Neural cell (in vitro differentiated cells): Measurements from ENCODE around the gene IL22RA2. TPM values are rescaled to one million over a fixed set of nuclear protein-coding genes. Genes with fewer than 3 reads are reported as not detected.

ENCODE experiments used
- H2AFZ ChIP-seq: fragments of 200-600, 300-800 bp; sonication (generic), shearing (Covaris generic); 2 replicates; pipeline ENCODE4 v1.6.0; 2014; ENCODE audit warnings: low read depth, mild to moderate bottlenecking, antibody characterized with exemption, low read length, moderate library complexity
- H3F3A ChIP-seq: fragments of 200-600 bp; shearing (Covaris generic); 2 replicates; pipeline ENCODE4 v1.6.1; 2016; ENCODE audit warnings: mild to moderate bottlenecking, moderate library complexity, mixed read lengths, antibody characterized with exemption, low read length; ENCODE audit not compliant: insufficient read depth, poor library complexity, severe bottlenecking
- H3K27ac ChIP-seq: fragments of 200-600, 300-800 bp; sonication (generic), shearing (Covaris generic); 2 replicates; pipeline ENCODE4 v1.5.1; 2014; ENCODE audit warnings: mild to moderate bottlenecking, low read length, moderate library complexity
- H3K27me3 ChIP-seq: fragments of 300-800, 200-600 bp; sonication (generic), shearing (Covaris generic); 2 replicates; pipeline ENCODE4 v1.6.0; 2014; ENCODE audit warnings: mild to moderate bottlenecking, low read depth, low read length, moderate library complexity; ENCODE audit not compliant: insufficient read depth
- H3K36me3 ChIP-seq: fragments of 300-800, 200-600 bp; sonication (generic), shearing (Covaris generic); 2 replicates; pipeline ENCODE4 v1.5.1; 2014; ENCODE audit warnings: mild to moderate bottlenecking, antibody characterized with exemption, low read length, moderate library complexity; ENCODE audit not compliant: insufficient read depth
- H3K4me2 ChIP-seq: fragments of 300-800, 200-600 bp; sonication (generic), shearing (Covaris generic); 2 replicates; pipeline ENCODE4 v1.6.0; 2014; ENCODE audit warnings: mild to moderate bottlenecking, low read length
- H3K4me3 ChIP-seq: fragments of 300-800, 200-600 bp; sonication (generic), shearing (Covaris generic); 2 replicates; pipeline ENCODE4 v1.5.1; 2014; ENCODE audit warnings: mild to moderate bottlenecking, low read length, moderate library complexity
- H3K79me2 ChIP-seq: fragments of 200-600 bp; shearing (Covaris generic); replicated peaks from 2 replicates; pipeline ENCODE4 v1.6.0; 2014; ENCODE audit warnings: mild to moderate bottlenecking, low read length, moderate library complexity; ENCODE audit not compliant: insufficient read depth
- H3K9ac ChIP-seq: fragments of 300-800, 200-600 bp; sonication (generic), shearing (Covaris generic); 2 replicates; pipeline ENCODE4 v1.6.1; 2016; ENCODE audit warnings: mild to moderate bottlenecking, low read length, mixed read lengths
- H3K9me2 ChIP-seq: fragments of 200-600 bp; shearing (Covaris generic); 2 replicates; pipeline ENCODE4 v1.6.1; 2016; ENCODE audit warnings: mild to moderate bottlenecking, low read length, mixed read lengths; ENCODE audit not compliant: insufficient read depth
- H3K9me3 ChIP-seq: fragments of 200-600, 300-800 bp; sonication (generic), shearing (Covaris generic); 2 replicates; pipeline ENCODE4 v1.6.1; 2016; ENCODE audit warnings: mild to moderate bottlenecking, mixed run types, low read length, moderate library complexity, mixed read lengths
- H4K20me1 ChIP-seq: fragments of 200-600 bp; shearing (Covaris generic); 2 replicates; pipeline ENCODE4 v1.6.1; 2016; ENCODE audit warnings: mild to moderate bottlenecking, mixed run types; ENCODE audit not compliant: insufficient read depth
- EP300 ChIP-seq: fragments of 450-650 bp; conservative IDR thresholded peaks from 2 replicates; pipeline ENCODE4 v1.6.1; 2014; ENCODE audit warnings: antibody characterized with exemption, mild to moderate bottlenecking, moderate library complexity; ENCODE audit not compliant: poor library complexity, severe bottlenecking
- EZH2 ChIP-seq: fragments of 200-600, 300-800 bp; shearing (Covaris generic), sonication (generic); IDR thresholded peaks from 2 replicates; pipeline ENCODE4 v1.6.1; 2014; ENCODE audit warnings: antibody characterized with exemption, low read length, borderline replicate concordance, mild to moderate bottlenecking; ENCODE audit not compliant: insufficient read depth, poor library complexity, severe bottlenecking
- MXI1 ChIP-seq: fragments of 450-650 bp; conservative IDR thresholded peaks from 2 replicates; pipeline ENCODE4 v1.6.1; 2014; ENCODE audit warnings: antibody characterized with exemption, mild to moderate bottlenecking; ENCODE audit not compliant: poor library complexity, severe bottlenecking
- POLR2AphosphoS5 ChIP-seq: IDR thresholded peaks from 2 replicates; pipeline ENCODE4 v1.6.1; 2012
- RAD21 ChIP-seq: fragments of 450-650 bp; conservative IDR thresholded peaks from 2 replicates; pipeline ENCODE4 v1.6.1; 2014; ENCODE audit warnings: antibody characterized with exemption, mild to moderate bottlenecking, moderate library complexity
- SMC3 ChIP-seq: fragments of 450-650 bp; conservative IDR thresholded peaks from 2 replicates; pipeline ENCODE4 v1.6.1; 2014; ENCODE audit warnings: antibody characterized with exemption, mild to moderate bottlenecking, moderate library complexity; ENCODE audit not compliant: poor library complexity
- TAF1 ChIP-seq: IDR thresholded peaks from 2 replicates; pipeline ENCODE4 v1.6.1; 2012; ENCODE audit warnings: low read depth
- polyA plus RNA-seq: library from polyadenylated mRNA; depleted of rRNA; stranded (reverse); fragments of >200 nt; gene quantifications from 2 replicates; pipeline ENCODE4 v1.2.3, GENCODE V29; 2014
- TF ChIP-seq, protein P1 (sequence below): fragments of 450-650 bp; IDR thresholded peaks from 2 replicates; pipeline ENCODE4 v1.5.1; 2014; ENCODE audit warnings: antibody characterized with exemption, mild to moderate bottlenecking, moderate library complexity; ENCODE audit not compliant: poor library complexity, severe bottlenecking
- TF ChIP-seq, protein P2 (sequence below): IDR thresholded peaks from 2 replicates; pipeline ENCODE4 v1.6.1; 2012; ENCODE audit warnings: borderline replicate concordance

The IL22RA2 gene
- polyA plus RNA-seq, 1 donor from 2014 or later = not detected

DNA sequence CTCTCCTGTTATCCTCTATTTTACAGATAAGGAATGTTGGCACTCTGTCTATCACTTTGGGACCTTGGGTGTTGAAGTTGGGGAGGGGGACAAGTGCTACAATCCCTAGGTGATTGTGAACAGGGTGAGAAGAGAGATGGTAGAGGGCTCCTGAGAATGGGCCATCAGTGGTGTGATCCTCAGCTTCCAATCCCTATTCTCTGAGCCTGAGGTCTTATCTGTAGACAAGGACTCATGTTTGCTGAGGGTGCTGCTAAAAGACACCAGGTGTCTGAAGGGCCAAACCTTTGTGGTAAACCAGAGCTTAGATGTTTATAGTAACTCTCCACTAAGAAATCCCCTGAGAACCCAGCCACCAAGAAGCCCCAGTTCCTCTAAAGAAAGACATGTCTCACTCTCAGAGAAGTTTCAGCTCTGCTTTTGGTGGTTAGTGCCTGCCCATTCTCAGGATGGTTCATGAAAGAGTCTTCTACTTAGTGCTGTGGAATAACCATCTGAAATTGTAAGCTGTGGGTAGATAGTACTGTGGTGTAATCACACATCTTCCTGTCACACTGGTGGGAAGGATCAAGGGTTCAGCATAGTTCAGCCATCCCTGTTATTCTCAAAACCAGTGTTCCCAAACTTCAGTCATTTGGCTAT, 70.5 kb downstream of the IL22RA2 start:
- Histone ChIP-seq H3K79me2 (no peaks in the 10 kb centered on the region), H3K27ac (no peak overlapping the region), H3K27me3 (no peaks in the 10 kb centered on the region), H3F3A (no peaks in the 10 kb centered on the region), H3K9ac (no peak overlapping the region), H3K9me2 (no peaks in the 10 kb centered on the region), H3K4me2 (no peak overlapping the region), H3K4me3 (no peak overlapping the region), H3K36me3 (no peaks in the 10 kb centered on the region), H4K20me1 (no peaks in the 10 kb centered on the region), H2AFZ (no peak overlapping the region), H3K9me3 (no peaks in the 10 kb centered on the region)
- TF ChIP-seq EP300 = no peak
- no peak for TF ChIP-seq POLR2AphosphoS5
- TF ChIP-seq TAF1 = no peak
- no peak for TF ChIP-seq SMC3

DNA sequence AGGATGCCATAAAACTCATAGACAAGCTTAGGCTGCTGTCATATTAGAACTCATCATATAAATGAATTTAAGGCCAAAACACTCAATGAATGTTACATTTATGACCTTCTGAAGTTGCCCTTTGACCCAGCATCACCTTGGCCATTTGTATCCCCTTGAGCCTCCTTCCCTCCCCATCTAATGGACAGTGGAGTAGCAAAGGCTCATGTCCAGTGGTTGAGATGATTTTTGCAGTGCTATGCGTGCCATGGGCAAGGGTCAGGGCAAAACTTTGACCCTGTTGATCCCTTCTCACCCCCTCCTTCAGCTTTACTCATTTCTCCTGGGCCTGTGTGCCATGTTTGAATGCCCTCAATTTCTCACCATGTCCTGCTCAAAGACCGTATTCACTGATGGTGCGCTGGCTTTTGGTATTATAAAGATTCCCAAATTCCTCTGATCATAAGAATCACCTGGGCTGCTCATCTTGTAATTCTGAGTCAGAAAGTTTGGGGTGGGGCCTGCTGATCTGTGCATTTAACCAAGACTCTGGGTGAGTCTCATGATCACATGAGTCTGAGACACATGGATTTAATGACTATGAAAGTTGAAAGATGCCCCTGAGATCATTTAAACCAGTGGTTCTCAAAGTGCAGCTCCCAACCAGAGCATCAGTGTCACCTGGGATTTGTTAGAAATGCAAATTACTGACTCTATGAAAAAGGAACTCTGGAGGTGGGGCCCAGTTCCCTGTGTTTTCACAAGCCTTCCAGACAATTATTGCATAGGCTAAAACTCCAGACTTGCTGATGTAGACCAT, 71.2 kb downstream of the IL22RA2 start:
- Histone ChIP-seq H3K9me2 (no peaks in the 10 kb centered on the region), H4K20me1 (no peaks in the 10 kb centered on the region), H3K9ac (no peak overlapping the region), H3K79me2 (no peaks in the 10 kb centered on the region), H2AFZ (no peak overlapping the region), H3K27ac (no peak overlapping the region), H3K4me2 (no peak overlapping the region), H3K27me3 (no peaks in the 10 kb centered on the region), H3K36me3 (no peaks in the 10 kb centered on the region), H3K9me3 (no peaks in the 10 kb centered on the region), H3K4me3 (no peak overlapping the region), H3F3A (no peaks in the 10 kb centered on the region)
- TF ChIP-seq EP300 (no peak), SMC3 (no peak), POLR2AphosphoS5 (no peak), RAD21 (no peak), EZH2 (no peak), MXI1 (no peak), TAF1 (no peak)
- TF ChIP-seq, protein P1, sequence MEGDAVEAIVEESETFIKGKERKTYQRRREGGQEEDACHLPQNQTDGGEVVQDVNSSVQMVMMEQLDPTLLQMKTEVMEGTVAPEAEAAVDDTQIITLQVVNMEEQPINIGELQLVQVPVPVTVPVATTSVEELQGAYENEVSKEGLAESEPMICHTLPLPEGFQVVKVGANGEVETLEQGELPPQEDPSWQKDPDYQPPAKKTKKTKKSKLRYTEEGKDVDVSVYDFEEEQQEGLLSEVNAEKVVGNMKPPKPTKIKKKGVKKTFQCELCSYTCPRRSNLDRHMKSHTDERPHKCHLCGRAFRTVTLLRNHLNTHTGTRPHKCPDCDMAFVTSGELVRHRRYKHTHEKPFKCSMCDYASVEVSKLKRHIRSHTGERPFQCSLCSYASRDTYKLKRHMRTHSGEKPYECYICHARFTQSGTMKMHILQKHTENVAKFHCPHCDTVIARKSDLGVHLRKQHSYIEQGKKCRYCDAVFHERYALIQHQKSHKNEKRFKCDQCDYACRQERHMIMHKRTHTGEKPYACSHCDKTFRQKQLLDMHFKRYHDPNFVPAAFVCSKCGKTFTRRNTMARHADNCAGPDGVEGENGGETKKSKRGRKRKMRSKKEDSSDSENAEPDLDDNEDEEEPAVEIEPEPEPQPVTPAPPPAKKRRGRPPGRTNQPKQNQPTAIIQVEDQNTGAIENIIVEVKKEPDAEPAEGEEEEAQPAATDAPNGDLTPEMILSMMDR = no peak
- TF ChIP-seq, protein P2, sequence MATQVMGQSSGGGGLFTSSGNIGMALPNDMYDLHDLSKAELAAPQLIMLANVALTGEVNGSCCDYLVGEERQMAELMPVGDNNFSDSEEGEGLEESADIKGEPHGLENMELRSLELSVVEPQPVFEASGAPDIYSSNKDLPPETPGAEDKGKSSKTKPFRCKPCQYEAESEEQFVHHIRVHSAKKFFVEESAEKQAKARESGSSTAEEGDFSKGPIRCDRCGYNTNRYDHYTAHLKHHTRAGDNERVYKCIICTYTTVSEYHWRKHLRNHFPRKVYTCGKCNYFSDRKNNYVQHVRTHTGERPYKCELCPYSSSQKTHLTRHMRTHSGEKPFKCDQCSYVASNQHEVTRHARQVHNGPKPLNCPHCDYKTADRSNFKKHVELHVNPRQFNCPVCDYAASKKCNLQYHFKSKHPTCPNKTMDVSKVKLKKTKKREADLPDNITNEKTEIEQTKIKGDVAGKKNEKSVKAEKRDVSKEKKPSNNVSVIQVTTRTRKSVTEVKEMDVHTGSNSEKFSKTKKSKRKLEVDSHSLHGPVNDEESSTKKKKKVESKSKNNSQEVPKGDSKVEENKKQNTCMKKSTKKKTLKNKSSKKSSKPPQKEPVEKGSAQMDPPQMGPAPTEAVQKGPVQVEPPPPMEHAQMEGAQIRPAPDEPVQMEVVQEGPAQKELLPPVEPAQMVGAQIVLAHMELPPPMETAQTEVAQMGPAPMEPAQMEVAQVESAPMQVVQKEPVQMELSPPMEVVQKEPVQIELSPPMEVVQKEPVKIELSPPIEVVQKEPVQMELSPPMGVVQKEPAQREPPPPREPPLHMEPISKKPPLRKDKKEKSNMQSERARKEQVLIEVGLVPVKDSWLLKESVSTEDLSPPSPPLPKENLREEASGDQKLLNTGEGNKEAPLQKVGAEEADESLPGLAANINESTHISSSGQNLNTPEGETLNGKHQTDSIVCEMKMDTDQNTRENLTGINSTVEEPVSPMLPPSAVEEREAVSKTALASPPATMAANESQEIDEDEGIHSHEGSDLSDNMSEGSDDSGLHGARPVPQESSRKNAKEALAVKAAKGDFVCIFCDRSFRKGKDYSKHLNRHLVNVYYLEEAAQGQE = no peak
